ENCODE results near the gene CTBP2.
"Not testable (repeated sequence)": the region's sequence is repeated elsewhere in the genome, so short reads cannot be mapped to it uniquely, and the experiment has no call there.

The CTBP2 gene

GRCh38 chr10:124989526-124989925 is 170.8 kb downstream of the CTBP2 start:
- Histone ChIP-seq H3K9ac (ENCODE audit: low read length) (no peak overlapping the region), H3F3A (ENCODE audit: insufficient read depth) (no peaks in the 10 kb centered on the region), H3K36me3 (ENCODE audit: low read length) (peaks cover 6% of the 10 kb centered on the region; the same call in 1 of the 2 replicates), H3K4me3 (ENCODE audit: insufficient read depth, low read length, poor library complexity, severe bottlenecking) (no peak overlapping the region), H3K9me2 (replicated peaks; ENCODE audit: insufficient read depth, low read length) (no peaks in the 10 kb centered on the region), H3K27ac (ENCODE audit: low read depth, low read length) (no peak overlapping the region), H3K9me3 (ENCODE audit: insufficient read depth, low read length) (no peaks in the 10 kb centered on the region), H2AFZ (ENCODE audit: low read depth, low read length, severe bottlenecking) (no peak overlapping the region), H3K79me2 (ENCODE audit: insufficient read depth, low read length) (no peaks in the 10 kb centered on the region), H4K20me1 (ENCODE audit: low read depth, low read length) (no peaks in the 10 kb centered on the region), H3K4me2 (ENCODE audit: low read depth, low read length, poor library complexity, severe bottlenecking) (no peak overlapping the region), H3K27me3 (ENCODE audit: low read length) (no peaks in the 10 kb centered on the region)
- TF ChIP-seq EZH2phosphoT487 (conservative IDR thresholded peaks at IDR 0.05; ENCODE audit: low read length) (no peak), CTCF (IDR thresholded peaks at IDR 0.05; ENCODE audit: insufficient read depth, low read length, poor library complexity, severe bottlenecking) (no peak)

GRCh38 chr10:124988753-124989152 is 171.6 kb downstream of the CTBP2 start:
- not testable (repeated sequence) for H3K79me2 ChIP-seq (ENCODE audit: insufficient read depth, low read length); H2AFZ ChIP-seq (ENCODE audit: low read depth, low read length, severe bottlenecking); H4K20me1 ChIP-seq (ENCODE audit: low read depth, low read length); H3K9me3 ChIP-seq (ENCODE audit: insufficient read depth, low read length); H3K4me3 ChIP-seq (ENCODE audit: insufficient read depth, low read length, poor library complexity, severe bottlenecking); H3K9ac ChIP-seq (ENCODE audit: low read length); H3K9me2 ChIP-seq (replicated peaks; ENCODE audit: insufficient read depth, low read length); H3F3A ChIP-seq (ENCODE audit: insufficient read depth); H3K4me2 ChIP-seq (ENCODE audit: low read depth, low read length, poor library complexity, severe bottlenecking); H3K27ac ChIP-seq (ENCODE audit: low read depth, low read length); H3K27me3 ChIP-seq (ENCODE audit: low read length); H3K36me3 ChIP-seq (ENCODE audit: low read length)

GRCh38 chr10:124987788-124988187 is 172.6 kb downstream of the CTBP2 start:
- no peak overlapping the region for H3K9ac ChIP-seq (ENCODE audit: low read length)
- H3K79me2 ChIP-seq (ENCODE audit: insufficient read depth, low read length) = no peaks in the 10 kb centered on the region
- no peaks in the 10 kb centered on the region for H3K9me3 ChIP-seq (ENCODE audit: insufficient read depth, low read length)
- no peaks in the 10 kb centered on the region for H3K27me3 ChIP-seq (ENCODE audit: low read length)
- H3K36me3 ChIP-seq (ENCODE audit: low read length) = peaks cover 12% of the 10 kb centered on the region
- no peaks in the 10 kb centered on the region for H3F3A ChIP-seq (ENCODE audit: insufficient read depth)
- H3K9me2 ChIP-seq (replicated peaks; ENCODE audit: insufficient read depth, low read length) = no peaks in the 10 kb centered on the region
- no peak overlapping the region for H3K4me3 ChIP-seq (ENCODE audit: insufficient read depth, low read length, poor library complexity, severe bottlenecking)
- no peaks in the 10 kb centered on the region for H4K20me1 ChIP-seq (ENCODE audit: low read depth, low read length)
- H3K27ac ChIP-seq (ENCODE audit: low read depth, low read length) = no peak overlapping the region
- no peak overlapping the region for H3K4me2 ChIP-seq (ENCODE audit: low read depth, low read length, poor library complexity, severe bottlenecking)
- no peak overlapping the region for H2AFZ ChIP-seq (ENCODE audit: low read depth, low read length, severe bottlenecking)
- TF ChIP-seq CTCF (IDR thresholded peaks at IDR 0.05; ENCODE audit: insufficient read depth, low read length, poor library complexity, severe bottlenecking) (no peak), EZH2phosphoT487 (conservative IDR thresholded peaks at IDR 0.05; ENCODE audit: low read length) (no peak)

GRCh38 chr10:124985162-124985561 is 175.2 kb downstream of the CTBP2 start:
- Histone ChIP-seq H3K79me2 (ENCODE audit: insufficient read depth, low read length) (peaks cover 3% of the 10 kb centered on the region; the same call in 1 of the 2 replicates), H3K4me3 (ENCODE audit: insufficient read depth, low read length, poor library complexity, severe bottlenecking) (no peak overlapping the region), H3F3A (ENCODE audit: insufficient read depth) (no peaks in the 10 kb centered on the region), H2AFZ (ENCODE audit: low read depth, low read length, severe bottlenecking) (no peak overlapping the region), H3K4me2 (ENCODE audit: low read depth, low read length, poor library complexity, severe bottlenecking) (no peak overlapping the region), H3K27me3 (ENCODE audit: low read length) (no peaks in the 10 kb centered on the region), H4K20me1 (ENCODE audit: low read depth, low read length) (no peaks in the 10 kb centered on the region), H3K27ac (ENCODE audit: low read depth, low read length) (no peak overlapping the region), H3K9me3 (ENCODE audit: insufficient read depth, low read length) (no peaks in the 10 kb centered on the region), H3K9ac (ENCODE audit: low read length) (no peak overlapping the region), H3K9me2 (replicated peaks; ENCODE audit: insufficient read depth, low read length) (no peaks in the 10 kb centered on the region), H3K36me3 (ENCODE audit: low read length) (peaks cover 12% of the 10 kb centered on the region)
- TF ChIP-seq CTCF (IDR thresholded peaks at IDR 0.05; ENCODE audit: insufficient read depth, low read length, poor library complexity, severe bottlenecking) = no peak
- no peak for TF ChIP-seq EZH2phosphoT487 (conservative IDR thresholded peaks at IDR 0.05; ENCODE audit: low read length)
